Chondrocyte (in vitro differentiated cells): Measurements from ENCODE around the gene RPP25L. TPM values are rescaled to one million over a fixed set of nuclear protein-coding genes. Genes with fewer than 3 reads are reported as not detected.

Experiments
- DNase-seq: peaks from one replicate; pipeline ENCODE4 v3.0.0; 2021; ENCODE audit warnings: mixed read lengths, low spot score
- H3K27ac Mint-ChIP-seq: one replicate; pipeline ENCODE4 v1.8.0; 2021; ENCODE audit warnings: mild to moderate bottlenecking, moderate library complexity, mixed read lengths; ENCODE audit not compliant: unreplicated experiment
- H3K27me3 Mint-ChIP-seq: 2 replicates; pipeline ENCODE4 v1.8.0; 2021; ENCODE audit warnings: low read depth, mixed read lengths
- H3K36me3 Mint-ChIP-seq: 2 replicates; pipeline ENCODE4 v1.8.0; 2021; ENCODE audit warnings: low read depth, mixed read lengths
- H3K4me1 Mint-ChIP-seq: 2 replicates; pipeline ENCODE4 v1.8.0; 2021; ENCODE audit warnings: low read depth, mild to moderate bottlenecking, mixed read lengths
- H3K4me3 Mint-ChIP-seq: one replicate; pipeline ENCODE4 v1.8.0; 2021; ENCODE audit warnings: mild to moderate bottlenecking, moderate library complexity, mixed read lengths; ENCODE audit not compliant: unreplicated experiment
- H3K9me3 Mint-ChIP-seq: 2 replicates; pipeline ENCODE4 v1.8.0; 2021; ENCODE audit warnings: low read depth, mixed read lengths
- CTCF ChIP-seq: fragments of 200-600 bp; sonication (generic); IDR thresholded peaks from 2 replicates; pipeline ENCODE4 v1.5.0; 2021; ENCODE audit warnings: antibody characterized with exemption, mild to moderate bottlenecking, moderate library complexity
- total RNA-seq: library from RNA; stranded (reverse); gene quantifications from 3 replicates; pipeline ENCODE4 v1.2.1, GENCODE V29; 2021

Gene RPP25L
- total RNA-seq, 1 donor from 2014 or later = 11.0 TPM

- TF ChIP-seq CTCF = no peak
- peaks cover 11% of the 10 kb centered on the region for H3K4me1 Mint-ChIP-seq
- H3K27ac Mint-ChIP-seq = peak overlapping the region; percentile 19
- H3K36me3 Mint-ChIP-seq = no peaks in the 10 kb centered on the region
- no peaks in the 10 kb centered on the region for H3K9me3 Mint-ChIP-seq
- no peak for DNase-seq
- H3K27me3 Mint-ChIP-seq = peaks cover 55% of the 10 kb centered on the region
- peak overlapping the region; percentile 64 for H3K4me3 Mint-ChIP-seq
These were observed 16.1 kb upstream of the RPP25L start for GRCh38 chr9:34627716-34628655.

GRCh38 chr9:34625186-34625486 lies 13.2 kb upstream of the RPP25L start:
- TF ChIP-seq CTCF = no peak
- no peak overlapping the region for H3K27ac Mint-ChIP-seq
- no peak for DNase-seq
- no peak overlapping the region for H3K4me3 Mint-ChIP-seq
- peaks cover 19% of the 10 kb centered on the region for H3K4me1 Mint-ChIP-seq
- H3K9me3 Mint-ChIP-seq = no peaks in the 10 kb centered on the region
- H3K36me3 Mint-ChIP-seq = no peaks in the 10 kb centered on the region
- peaks cover 41% of the 10 kb centered on the region for H3K27me3 Mint-ChIP-seq

- Mint-ChIP-seq H3K27me3 (peaks cover 36% of the 10 kb centered on the region), H3K4me1 (peaks cover 24% of the 10 kb centered on the region), H3K4me3 (no peak overlapping the region), H3K9me3 (no peaks in the 10 kb centered on the region), H3K27ac (no peak overlapping the region), H3K36me3 (no peaks in the 10 kb centered on the region)
- no peak for TF ChIP-seq CTCF
- DNase-seq = no peak
These were observed 12.7 kb upstream of the RPP25L start for GRCh38 chr9:34624475-34625185.

- H3K27ac Mint-ChIP-seq = no peak overlapping the region
- no peaks in the 10 kb centered on the region for H3K9me3 Mint-ChIP-seq
- no peak for TF ChIP-seq CTCF
- no peak for DNase-seq
- peaks cover 29% of the 10 kb centered on the region for H3K27me3 Mint-ChIP-seq
- H3K4me3 Mint-ChIP-seq = no peak overlapping the region
- H3K4me1 Mint-ChIP-seq = peaks cover 28% of the 10 kb centered on the region
- H3K36me3 Mint-ChIP-seq = no peaks in the 10 kb centered on the region
These were observed 11.7 kb upstream of the RPP25L start for GRCh38 chr9:34623374-34624235.
